Thymus (tissue), 11 donors: ENCODE data around the gene NF1. TPM values are rescaled to one million over a fixed set of nuclear protein-coding genes. Genes with fewer than 3 reads are reported as not detected.
A peak's percentile ranks its signal among the peaks of the same experiment; 100 is the strongest.

Experiments used
- DNase-seq, 9 donors: peaks; one replicate each; pipeline ENCODE4 v3.0.0-alpha.2; 2013; ENCODE audit warnings: low spot score in 9 of 9, low read depth in 6 of 9, missing footprints in 1 of 9
- H3K27ac ChIP-seq, 2 donors: one replicate each; pipeline ENCODE4 v1.5.1; 2013; ENCODE audit warnings: control low read depth in 1 of 2, low read depth in 1 of 2, low read length in 1 of 2, mild to moderate bottlenecking in 1 of 2, moderate library complexity in 1 of 2
- H3K27me3 ChIP-seq, 2 donors: one replicate each; pipeline ENCODE4 v1.5.1; 2013; ENCODE audit warnings: low read length in 1 of 2; ENCODE audit not compliant: control insufficient read depth in 2 of 2, insufficient read depth in 1 of 2
- H3K36me3 ChIP-seq, 2 donors: one replicate each; pipeline ENCODE4 v1.5.1; 2013; ENCODE audit warnings: low read length in 1 of 2, mild to moderate bottlenecking in 1 of 2, moderate library complexity in 1 of 2; ENCODE audit not compliant: control insufficient read depth in 2 of 2, insufficient read depth in 2 of 2
- H3K4me1 ChIP-seq, 2 donors: one replicate each; pipeline ENCODE4 v1.5.1; 2013; ENCODE audit warnings: low read length in 2 of 2; ENCODE audit not compliant: control insufficient read depth in 2 of 2, insufficient read depth in 2 of 2
- H3K4me3 ChIP-seq, 2 donors: one replicate each; pipeline ENCODE4 v1.5.1; 2013; ENCODE audit warnings: low read length in 2 of 2, control low read depth in 1 of 2, mild to moderate bottlenecking in 1 of 2
- H3K9me3 ChIP-seq, 2 donors: one replicate each; pipeline ENCODE4 v1.5.1; 2013; ENCODE audit warnings: low read length in 1 of 2, mild to moderate bottlenecking in 1 of 2; ENCODE audit not compliant: control insufficient read depth in 2 of 2, insufficient read depth in 1 of 2
- WGBS: extraction: QIAGEN DNeasy Blood & Tissue Kit; methylation state at CpG from one replicate; pipeline ENCODE4 v1.1.7; 2013; 5-methylcytosine and 5-hydroxymethylcytosine counted together
- polyA plus RNA-seq: library from polyadenylated mRNA; stranded (reverse); fragments of 200-250 nt; gene quantifications from one replicate; pipeline ENCODE4 v1.2.3, GENCODE V29; 2013
- total RNA-seq: library from RNA; stranded (reverse); fragments of 120-200 nt; gene quantifications from one replicate; pipeline ENCODE4 v1.2.4, GENCODE V29; 2013
- donor health status: healthy.

NF1 gene
- total and polyA plus RNA-seq, 2 donors, result 10.3 to 16.6 TPM

DNA sequence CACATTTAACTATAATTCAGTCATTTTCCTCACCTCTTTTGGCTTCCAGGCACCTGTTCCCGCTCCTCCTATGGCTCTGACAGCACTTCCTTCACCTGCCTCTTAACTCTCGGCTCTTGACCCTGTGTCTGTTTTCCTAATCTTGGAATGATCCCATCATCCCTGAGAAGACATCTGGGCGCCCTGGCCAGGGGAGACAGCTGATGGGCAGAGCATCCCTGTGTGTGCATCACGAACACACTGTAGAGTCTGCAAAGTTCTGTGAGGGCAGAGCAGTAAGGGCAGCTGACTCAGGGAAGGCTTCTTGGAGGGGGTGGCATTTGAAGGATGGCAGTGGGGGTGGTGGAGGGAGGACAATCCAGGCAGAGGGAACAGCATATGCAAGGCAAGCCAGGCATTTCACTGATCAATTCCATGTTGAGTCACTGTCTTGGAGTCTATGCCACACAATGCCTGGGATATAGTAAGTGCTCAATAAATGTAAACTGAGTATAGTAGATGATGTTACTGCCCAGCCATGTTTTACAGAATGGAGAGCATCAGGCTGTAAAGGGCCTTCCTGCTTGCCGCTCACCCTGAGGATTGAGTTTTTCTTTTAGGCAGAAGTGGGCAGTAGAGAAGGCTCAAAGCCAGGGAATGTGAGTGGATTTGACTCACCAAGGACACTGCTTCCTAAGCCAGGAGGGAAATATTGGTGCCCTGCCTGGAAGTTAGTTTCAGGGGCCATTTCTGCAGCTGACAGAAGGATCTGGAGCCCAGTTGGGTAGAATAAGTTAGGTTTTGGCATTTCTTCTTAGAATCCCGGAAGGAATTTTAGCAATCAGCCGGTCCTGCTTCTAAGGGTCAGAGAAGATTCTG lies 290.9 kb downstream of the NF1 start:
- H3K36me3 ChIP-seq, result no peaks in the 10 kb centered on the region
- no peak for DNase-seq
- no peaks in the 10 kb centered on the region for H3K4me1 ChIP-seq
- WGBS, result 97% methylated on average over 7 of the region's 7 CpGs
- peaks cover 10 to 25% of the 10 kb centered on the region in 2 donors for H3K27me3 ChIP-seq
- H3K4me3 ChIP-seq, result no peak overlapping the region
- no peaks in the 10 kb centered on the region for H3K9me3 ChIP-seq
- no peak overlapping the region for H3K27ac ChIP-seq

DNA sequence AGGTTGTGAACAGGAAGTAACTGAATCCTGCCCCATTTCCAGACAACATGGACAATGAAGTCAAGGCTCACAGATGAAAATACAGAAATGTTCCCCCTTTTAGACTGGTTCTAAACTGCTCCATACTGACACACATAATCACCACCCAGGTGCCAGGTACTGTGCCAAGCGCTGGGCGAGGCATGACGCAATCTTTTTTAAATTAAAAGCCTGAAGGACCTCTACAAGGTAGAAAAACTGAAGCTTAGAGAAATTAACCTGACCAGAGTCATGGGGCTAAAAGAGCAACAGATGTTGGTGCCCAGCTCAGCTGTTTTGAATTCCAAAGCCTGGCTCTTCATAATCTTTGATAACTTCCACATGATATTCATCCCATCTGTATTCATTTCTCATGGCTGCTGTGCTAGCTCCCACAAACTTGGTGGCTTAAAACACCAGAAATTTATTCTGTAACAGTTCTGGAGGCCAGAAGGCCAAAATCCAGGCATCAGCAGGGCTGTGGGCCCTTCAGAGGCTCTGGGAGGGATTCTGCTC lies 291.8 kb downstream of the NF1 start:
- H3K27ac ChIP-seq, result no peak overlapping the region
- 95% methylated on average over 3 of the region's 3 CpGs for WGBS

DNA sequence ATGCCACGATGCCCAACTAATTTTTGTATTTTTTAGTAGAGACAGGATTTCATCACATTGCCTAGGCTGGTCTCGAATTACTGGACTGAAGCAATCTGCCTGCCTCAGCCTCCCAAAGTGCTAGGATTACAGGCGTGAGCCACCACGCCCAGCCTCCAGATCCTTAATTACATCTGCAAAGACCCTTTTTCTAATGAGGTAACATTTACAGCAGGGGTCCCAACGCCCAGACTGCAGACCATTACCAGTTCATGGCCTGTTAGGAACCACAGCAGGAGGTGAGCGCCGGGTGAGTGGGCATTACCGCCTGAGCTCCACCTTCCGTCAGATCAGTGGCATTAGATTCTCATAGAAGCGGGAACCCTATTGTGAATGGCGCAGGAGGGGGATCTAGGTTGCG lies 292.7 kb downstream of the NF1 start:
- no peaks in the 10 kb centered on the region for H3K9me3 ChIP-seq
- peaks cover 26 to 38% of the 10 kb centered on the region in 2 donors for H3K27me3 ChIP-seq
- H3K4me3 ChIP-seq, result no peak overlapping the region
- DNase-seq, result no peak
- H3K27ac ChIP-seq, result no peak overlapping the region
- peaks cover 4 to 9% of the 10 kb centered on the region in 2 donors for H3K4me1 ChIP-seq
- H3K36me3 ChIP-seq, result no peaks in the 10 kb centered on the region
- WGBS, result 97% methylated on average over 12 of the region's 12 CpGs

More for the DNA sequence above, 291.8 kb downstream of the NF1 start:
- H3K4me1 ChIP-seq, result peaks cover 2 to 4% of the 10 kb centered on the region in 2 donors
- H3K9me3 ChIP-seq, result no peaks in the 10 kb centered on the region
- H3K4me3 ChIP-seq, result no peak overlapping the region
- peaks cover 18 to 31% of the 10 kb centered on the region in 2 donors for H3K27me3 ChIP-seq
- no peak for DNase-seq
- H3K36me3 ChIP-seq, result no peaks in the 10 kb centered on the region

DNA sequence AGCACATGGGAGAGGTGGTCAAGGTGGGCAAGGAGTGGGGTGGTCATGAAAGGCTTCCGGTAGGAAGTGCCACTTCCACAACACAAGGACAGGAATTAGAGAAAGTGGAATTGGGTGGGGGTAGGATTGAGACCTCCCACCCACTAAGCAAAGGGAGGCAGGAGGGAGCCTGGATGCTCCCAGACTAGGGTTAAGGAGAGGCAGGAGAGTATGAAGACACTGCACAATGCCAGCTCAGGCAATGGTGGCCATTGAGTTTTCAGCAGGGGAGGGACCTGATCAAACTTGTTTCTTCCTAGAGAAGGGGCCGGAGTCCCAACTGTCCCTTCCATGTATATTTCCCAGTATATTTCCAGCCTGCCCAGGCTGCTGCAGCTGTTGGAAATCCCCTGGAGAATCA lies 293.6 kb downstream of the NF1 start:
- peaks cover 4 to 9% of the 10 kb centered on the region in 2 donors for H3K4me1 ChIP-seq
- no peak overlapping the region for H3K4me3 ChIP-seq
- DNase-seq, result no peak
- peaks cover 36 to 47% of the 10 kb centered on the region in 2 donors for H3K27me3 ChIP-seq
- WGBS, result 92% methylated on average over 2 of the region's 2 CpGs
- H3K36me3 ChIP-seq, result no peaks in the 10 kb centered on the region
- H3K27ac ChIP-seq, result no peak overlapping the region
- peaks cover 0 to 7% of the 10 kb centered on the region in 2 donors for H3K9me3 ChIP-seq

DNA sequence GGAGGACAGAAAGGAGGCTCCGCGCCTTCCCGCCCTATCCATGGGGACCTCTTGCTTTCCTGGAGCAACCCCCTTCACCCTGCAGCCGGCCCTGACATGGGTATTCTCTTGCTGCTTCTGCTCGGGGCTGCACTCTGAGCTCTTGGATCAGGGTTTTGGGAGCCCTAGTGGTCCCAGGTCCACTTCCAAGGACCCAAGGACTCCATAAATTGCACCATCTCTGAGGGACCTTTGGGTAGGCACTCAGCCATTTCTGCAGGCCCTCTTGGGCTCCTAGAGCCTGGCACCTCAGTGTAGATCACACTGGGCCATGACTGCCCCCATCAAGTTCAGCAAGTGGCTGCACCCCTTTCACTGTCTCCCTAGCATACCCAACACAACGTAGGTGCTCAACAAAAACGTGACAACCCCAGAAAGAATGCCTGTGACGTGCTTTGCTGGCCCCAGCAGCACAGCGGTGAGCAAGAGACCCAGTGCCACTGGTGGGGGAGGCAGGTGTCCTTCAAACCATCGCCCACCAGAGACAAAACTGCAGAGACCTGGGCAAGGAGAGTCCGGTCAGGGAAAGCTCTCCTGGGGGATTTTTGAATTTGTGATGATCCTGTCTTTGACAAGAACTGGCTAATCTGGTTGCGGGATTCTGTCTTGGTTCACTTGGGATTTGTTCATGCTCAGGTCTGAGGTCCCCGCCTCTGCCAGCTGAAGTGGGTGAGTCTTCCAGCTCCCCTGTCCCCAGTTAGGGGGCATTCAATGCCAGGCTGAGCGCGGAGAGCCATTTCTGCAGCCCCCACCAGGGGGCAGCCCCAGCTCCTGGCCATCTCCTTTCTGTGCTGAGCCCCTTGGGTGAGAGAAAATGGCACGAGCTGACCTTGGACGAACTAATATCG lies 294.2 kb downstream of the NF1 start:
- H3K9me3 ChIP-seq, result peaks cover 0 to 7% of the 10 kb centered on the region in 2 donors
- DNase-seq, result peak in 5 of 9 donors; percentile 9 to 54 (median 25)
- H3K27me3 ChIP-seq, result peaks cover 39 to 53% of the 10 kb centered on the region in 2 donors
- H3K36me3 ChIP-seq, result no peaks in the 10 kb centered on the region
- 68% methylated on average over 18 of the region's 18 CpGs for WGBS
- no peak overlapping the region for H3K4me3 ChIP-seq
- no peak overlapping the region for H3K27ac ChIP-seq
- H3K4me1 ChIP-seq, result peaks cover 4 to 9% of the 10 kb centered on the region in 2 donors

DNA sequence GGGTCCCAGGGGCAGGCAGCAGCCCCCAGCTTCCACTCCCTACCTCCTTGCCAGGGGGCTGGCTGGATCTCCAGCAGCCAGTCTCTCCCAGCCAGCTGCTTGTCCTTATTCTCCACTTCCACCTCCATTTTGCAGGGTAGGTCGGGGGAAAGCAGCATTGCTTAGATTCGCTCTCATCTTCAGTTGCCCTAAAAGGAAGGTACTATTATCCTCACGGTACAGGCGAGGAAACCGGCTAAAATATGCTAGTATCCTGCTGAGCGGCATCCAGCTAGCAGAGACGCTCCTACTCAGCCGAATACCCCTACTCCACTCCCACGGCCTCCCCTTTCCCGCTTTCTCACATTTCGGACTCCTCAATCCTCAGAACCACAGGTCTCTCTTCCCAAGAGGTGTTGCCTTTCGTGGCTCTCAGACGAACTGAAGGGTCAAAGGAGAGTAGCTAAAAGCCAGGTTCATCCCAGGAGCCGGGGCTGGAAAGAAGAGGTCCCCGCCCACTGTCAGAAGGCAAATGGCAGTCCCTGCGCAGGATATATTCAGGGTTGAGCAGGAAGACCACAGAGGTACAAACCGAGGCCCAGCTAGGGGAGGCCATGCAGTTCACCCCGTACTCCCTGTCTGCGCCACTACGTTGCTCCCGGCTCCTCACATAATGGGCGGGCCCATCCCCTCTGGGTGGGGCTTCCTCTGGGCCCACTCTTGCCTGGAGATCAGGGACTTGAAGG lies 295.0 kb downstream of the NF1 start:
- H3K27me3 ChIP-seq, result peaks cover 39 to 60% of the 10 kb centered on the region in 2 donors
- H3K27ac ChIP-seq, result no peak overlapping the region
- no peak overlapping the region for H3K4me3 ChIP-seq
- WGBS, result 78% methylated on average over 22 of the region's 22 CpGs
- peaks cover 4 to 9% of the 10 kb centered on the region in 2 donors for H3K4me1 ChIP-seq
- no peaks in the 10 kb centered on the region for H3K36me3 ChIP-seq
- peaks cover 0 to 7% of the 10 kb centered on the region in 2 donors for H3K9me3 ChIP-seq
- DNase-seq, result no peak

DNA sequence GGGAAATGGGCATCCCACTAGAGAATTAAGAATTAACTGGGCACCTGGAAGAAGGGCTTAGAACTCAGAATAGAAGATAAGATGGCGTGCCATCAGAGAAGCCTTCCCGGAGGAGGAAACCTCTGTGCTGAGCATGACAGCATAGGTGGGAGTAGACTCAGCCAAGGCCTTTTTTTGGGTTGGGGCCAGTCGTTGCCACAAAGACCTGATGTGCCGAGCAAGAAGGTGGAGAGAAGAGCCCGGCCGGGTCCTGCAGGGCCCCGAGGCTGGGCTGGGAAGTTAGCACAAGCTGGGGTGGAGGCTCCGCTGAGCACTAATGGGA lies 295.6 kb downstream of the NF1 start:
- no peak overlapping the region for H3K27ac ChIP-seq
- H3K4me3 ChIP-seq, result no peak overlapping the region
- 92% methylated on average over 8 of the region's 8 CpGs for WGBS
- H3K9me3 ChIP-seq, result peaks cover 0 to 7% of the 10 kb centered on the region in 2 donors
- peaks cover 42 to 65% of the 10 kb centered on the region in 2 donors for H3K27me3 ChIP-seq
- DNase-seq, result no peak
- no peaks in the 10 kb centered on the region for H3K36me3 ChIP-seq
- H3K4me1 ChIP-seq, result peaks cover 4 to 9% of the 10 kb centered on the region in 2 donors

DNA sequence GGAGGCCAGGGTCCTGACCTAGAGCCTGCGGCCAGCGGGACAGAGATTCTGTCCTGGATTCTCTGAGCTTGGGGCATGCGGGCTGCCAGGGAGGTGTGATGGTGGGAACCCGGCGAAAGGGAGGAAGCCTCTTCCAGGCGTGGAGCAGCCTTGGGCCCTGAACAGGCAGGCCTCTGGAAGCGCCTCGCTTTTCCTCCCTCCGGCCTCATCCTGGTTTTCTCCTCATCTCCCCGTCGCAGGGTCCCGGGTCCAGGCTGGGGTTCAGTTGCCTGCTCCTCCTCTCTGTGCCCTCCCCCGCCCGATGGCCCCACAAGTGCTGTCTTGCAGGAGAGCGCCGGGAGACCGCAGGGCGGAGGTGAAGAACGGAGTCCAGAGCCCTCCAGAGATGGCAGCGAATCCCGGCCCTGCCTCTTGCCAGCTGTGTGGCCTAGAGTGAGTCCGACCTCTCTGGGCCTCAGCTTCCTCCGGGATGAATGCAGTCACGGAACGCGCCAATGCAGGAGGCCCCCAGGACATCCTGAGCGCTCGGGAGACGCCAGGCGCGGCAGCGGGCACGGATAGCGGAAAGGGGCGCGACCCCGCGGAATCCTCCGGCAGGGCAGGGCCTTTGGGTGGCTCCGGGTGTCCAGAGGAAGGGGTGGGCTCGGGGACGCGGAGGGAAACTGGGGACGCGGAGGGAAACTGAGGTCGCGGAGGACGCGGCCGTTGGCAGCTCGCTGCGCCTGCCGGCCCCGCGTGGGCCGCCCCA lies 296.1 kb downstream of the NF1 start:
- Histone ChIP-seq H3K4me3 (peak overlapping the region; percentile 20 to 57), H3K36me3 (no peaks in the 10 kb centered on the region), H3K27ac (no peak overlapping the region), H3K9me3 (peaks cover 0 to 7% of the 10 kb centered on the region in 2 donors), H3K27me3 (peaks cover 42 to 67% of the 10 kb centered on the region in 2 donors), H3K4me1 (peaks cover 4 to 9% of the 10 kb centered on the region in 2 donors)
- peak in 1 of 9 donors; percentile 10 for DNase-seq
- 20% methylated on average over 56 of the region's 56 CpGs for WGBS
